ENCODE results near the gene FGA.
"Not testable (repeated sequence)": the region's sequence is repeated elsewhere in the genome, so short reads cannot be mapped to it uniquely, and the experiment has no call there.

The FGA gene

DNA sequence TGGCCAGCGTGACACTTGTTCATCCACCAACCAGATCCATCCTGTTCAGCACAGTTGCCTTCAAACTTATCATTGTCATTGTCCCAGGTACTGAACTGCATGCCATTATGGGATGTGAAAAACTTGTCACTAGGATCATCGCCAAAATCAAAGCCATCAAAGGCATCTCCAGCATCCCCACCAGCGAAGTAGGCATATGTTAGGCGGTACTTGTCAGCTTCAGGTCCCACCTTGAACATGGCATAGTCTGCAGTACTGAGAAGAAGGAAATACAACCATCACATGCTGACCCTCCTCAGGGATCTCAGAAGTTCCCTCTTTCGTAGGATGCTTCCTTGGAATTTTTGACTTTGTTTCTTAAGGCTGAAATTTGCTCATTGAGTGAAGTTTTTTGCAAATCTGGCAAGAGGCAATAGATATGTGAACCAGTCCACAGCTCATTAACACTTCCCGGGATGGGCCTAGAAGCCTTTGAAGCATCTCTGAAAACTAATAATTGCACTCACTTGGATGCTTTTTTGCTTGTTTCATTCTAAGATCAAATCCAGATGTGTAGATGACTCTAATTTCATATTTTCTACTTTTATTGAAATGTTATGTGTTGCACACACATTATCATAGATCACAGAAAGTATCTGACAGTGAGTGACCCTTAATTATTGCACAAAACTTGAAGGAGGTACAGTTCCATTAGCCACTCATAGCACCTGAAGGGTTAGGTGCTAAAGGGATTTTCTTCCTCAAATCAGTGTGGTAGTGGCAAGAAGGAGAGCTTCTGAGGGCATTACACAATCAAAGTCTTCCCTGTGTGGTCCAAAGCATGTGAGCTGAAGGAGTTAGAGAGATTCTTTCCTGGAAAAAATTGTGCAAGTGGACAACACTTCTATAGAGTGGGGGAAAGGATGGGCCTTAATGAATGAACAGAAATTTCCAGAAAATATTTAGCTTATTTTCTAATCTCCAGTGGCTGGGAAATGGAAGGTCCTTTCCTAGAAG is 16.5 kb upstream of the FGA start:
- no peak for DNase-seq

DNA sequence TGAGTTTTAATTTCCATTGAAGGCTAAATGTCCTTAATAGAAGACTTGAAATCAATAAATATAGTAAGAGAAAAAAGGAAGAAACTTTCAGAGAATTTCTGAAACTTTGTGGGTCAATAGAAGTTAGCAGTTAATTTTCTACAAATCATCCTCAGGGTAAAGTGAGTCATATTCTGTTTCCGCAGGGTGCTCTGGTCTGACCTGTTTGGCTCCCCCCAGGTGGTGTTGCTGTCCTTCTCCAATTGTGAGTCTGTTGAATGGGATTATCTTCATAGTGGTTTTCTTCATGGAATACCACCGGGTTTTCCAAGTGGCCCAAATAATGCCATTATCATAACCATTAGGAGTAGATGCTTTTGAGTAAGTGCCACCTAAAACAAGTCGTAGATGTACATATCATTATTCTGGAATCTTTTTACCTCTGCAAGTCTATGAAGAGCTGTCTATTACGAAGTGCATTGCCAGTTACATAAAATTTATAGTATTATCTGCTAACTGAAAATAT is 14.2 kb upstream of the FGA start:
- no peak for DNase-seq

DNA sequence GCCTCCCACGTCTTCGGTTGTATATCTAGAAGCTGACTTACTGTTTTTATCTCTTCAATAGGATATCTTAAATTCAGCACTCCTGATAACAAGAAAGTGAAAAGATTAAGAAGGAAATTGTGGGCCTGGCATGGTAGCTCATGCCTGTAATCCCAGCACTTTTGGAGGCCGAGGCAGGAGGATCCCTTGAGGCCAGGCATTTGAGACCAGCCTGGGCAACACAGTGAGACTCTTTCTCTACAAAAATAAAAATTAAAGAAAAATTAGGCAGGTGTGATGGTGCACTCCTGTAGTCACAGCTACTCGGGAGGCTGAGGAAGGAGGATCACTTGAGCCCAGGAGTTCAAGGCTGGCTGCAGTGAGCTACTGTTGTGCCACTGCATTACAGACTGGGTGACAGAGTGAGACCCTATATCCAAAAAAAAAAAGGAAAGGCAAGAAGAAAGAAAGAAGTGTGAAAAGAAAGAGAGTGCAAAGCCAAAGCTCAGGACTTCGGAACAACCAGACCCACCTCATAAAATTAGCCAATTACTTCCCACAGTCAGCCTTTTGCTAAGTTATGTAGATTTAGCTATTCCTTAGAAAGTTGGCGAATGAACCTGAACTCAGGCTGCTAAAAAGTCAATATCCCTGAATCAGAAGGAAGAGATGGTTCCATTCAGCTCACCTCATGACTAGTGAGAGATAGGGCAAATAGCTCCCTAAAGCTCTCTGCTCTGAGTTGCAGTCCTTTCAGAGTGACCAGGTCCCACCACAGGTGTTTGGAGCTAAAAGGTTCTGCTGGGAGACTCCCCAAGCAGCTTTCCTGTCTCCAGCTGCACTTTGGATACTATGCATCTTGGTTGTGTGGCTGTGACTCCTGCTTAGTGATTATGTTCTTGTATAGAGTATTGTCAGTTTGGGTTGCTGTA is 12.7 kb upstream of the FGA start:
- no peak for DNase-seq

DNA sequence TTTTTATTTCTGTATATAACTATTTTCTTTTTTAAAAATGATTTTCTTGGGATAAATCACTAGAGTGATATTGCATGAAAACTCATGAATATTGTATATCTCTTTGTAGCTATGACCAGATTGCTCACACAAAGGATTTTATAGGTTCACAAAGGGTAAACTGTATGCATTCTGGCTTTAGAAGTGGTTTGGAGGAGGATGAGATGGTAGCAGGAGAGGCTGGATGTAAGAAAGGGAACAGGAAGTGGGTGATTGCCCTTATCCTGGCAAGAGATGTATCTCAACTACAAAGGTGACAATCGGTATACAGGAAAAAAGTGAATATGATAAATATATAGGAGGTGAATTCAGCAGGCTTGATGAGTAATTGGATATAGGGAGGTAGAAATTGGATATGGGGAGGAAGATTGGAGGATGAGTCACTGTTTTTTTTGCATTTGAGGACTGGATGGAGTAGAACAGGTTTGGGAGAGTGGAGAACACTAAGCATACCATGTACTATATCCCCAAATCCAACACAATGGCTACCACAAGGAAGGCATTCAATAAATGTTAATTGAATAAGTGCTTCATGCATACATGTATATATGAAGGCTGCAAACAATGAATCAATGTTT is 12.0 kb upstream of the FGA start:
- no peak for DNase-seq

DNA sequence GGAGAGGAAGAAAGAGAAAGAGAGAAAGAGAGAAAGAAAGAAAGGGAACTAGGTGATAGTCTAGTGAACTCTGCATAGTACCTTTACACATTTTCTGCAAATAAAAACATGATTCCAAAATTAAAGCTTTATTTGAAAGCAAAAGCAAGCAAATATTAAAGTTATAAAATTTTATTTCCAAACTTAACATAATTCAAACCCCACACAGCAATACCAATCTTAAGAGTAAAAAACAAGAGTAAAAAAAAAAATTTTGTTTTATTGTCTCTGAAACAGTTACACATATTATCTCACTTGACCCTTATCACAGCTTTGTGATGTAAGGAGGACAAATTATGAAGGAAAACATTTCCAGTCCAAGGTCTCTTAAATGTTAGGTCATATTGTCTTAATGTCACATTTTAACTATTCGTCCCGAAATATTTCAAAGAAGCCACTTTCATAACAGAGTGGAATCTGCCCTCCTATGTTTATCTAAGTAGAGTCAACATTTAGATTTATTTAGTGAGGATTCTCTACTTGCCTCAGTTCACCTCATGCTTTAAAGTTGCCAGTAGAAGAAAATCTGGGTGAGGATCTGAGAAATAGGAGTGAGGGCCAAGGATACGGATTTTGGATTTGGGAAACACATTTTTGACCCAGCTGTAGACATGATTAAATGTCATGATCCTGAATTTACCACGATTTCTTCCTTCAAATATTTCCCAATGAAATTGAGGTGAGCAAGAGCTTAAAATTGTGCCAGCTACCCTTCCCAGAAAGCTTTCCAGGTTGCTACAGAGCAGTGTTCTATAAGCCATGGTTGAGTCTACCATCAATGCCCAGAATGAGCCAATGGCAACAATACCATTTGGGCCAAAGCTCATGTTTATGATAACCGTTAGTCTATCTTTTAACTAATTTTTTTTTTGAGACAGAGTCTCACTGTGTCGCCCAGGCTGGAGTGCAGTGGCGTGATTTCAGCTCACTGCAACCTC is 7.5 kb upstream of the FGA start:
- no peak for DNase-seq

DNA sequence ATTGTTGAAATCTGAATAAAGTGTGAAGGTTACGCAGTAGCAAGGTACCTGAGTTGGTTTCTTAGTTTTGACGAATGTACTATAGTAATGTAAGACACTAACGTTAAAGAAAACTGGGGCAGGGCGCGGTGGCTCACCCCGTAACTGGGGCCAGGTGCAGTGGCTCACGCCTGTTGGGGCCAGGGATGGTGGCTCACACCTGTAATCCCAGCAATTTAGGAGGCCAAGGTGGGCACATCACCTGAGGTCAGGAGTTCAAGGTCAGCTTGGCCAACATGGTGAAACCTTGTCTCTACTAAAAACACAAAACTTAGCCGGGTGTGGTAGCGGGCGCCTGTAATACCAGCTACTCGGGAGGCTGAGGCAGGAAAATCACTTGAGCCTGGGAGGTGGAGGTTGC is 6.7 kb upstream of the FGA start:
- not testable (repeated sequence) for DNase-seq

DNA sequence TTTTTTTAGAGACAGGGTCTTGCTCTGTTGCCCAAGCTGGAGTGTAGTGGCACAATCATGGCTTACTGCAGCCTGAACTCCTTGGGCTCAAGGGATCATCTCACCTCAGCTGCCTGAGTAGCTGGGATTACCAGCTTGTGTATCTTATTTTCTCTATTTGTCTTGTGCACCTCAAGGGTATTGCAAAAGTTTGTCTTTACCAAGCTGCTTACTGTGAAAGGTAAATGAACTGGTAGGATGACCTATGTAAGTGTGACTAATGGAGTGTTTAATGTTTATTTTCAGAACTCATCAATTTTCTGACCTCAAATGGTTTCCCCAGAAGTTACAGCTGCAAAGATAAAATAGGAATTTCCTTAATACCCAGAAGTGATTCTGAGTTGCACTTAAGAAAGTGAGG is 5.3 kb upstream of the FGA start:
- no peak for DNase-seq

DNA sequence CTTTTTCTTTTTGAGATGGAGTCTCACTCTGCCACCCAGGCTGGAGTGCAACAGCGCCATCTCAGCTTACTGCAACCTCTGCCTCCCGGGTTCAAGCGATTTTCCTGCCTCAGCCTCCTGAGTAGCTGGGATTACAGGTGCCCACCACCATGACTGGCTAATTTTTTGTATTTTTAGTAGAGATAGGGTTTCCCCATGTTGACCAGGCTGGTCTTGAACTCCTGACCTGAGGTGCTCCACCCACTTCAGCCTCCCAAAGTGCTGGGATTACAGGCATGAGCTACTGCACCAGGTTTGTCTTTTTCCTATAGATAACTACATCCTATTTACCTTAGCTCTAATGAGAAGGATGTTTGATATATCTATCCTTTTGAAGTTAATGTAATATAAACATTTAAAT is 3.8 kb upstream of the FGA start:
- DNase-seq, result not testable (repeated sequence)

DNA sequence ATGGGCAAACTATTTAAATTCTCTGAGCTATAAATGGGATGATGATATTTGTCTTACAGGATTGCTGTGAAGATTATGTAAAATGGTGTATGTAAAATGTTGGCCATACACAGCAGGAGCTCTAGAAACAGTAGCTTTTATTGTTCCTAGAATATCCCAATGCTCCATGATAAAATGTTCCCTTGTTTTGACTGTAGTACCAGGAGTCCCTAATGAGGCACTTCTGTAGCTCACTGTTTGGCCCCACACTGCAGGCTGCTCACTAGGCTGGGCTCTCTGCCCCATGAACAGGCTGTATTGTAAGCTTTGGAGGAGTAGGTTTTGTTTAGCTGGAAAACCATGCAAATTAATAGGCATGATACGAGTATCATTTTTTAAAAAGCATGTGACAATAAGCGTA is 3.3 kb upstream of the FGA start:
- DNase-seq, result no peak

DNA sequence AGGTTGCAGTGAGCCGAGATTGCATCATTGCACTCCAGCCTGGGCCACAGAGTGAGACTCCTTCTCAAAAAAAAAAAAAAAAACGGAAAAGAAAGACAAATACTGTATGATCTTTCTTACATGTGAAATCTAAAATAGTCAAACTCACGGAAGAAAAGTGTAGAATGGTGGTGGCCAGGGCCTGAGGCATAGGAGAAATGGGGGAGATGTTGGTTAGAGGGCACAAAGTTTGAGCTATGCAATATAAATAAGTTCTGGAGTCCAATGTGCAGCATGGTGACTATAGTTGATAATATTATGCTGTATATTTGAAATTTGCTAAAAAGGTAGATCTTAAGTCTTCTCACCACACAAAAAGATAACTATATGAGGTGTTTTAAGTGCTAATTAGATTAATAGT is 1.3 kb upstream of the FGA start:
- no peak for DNase-seq

DNA sequence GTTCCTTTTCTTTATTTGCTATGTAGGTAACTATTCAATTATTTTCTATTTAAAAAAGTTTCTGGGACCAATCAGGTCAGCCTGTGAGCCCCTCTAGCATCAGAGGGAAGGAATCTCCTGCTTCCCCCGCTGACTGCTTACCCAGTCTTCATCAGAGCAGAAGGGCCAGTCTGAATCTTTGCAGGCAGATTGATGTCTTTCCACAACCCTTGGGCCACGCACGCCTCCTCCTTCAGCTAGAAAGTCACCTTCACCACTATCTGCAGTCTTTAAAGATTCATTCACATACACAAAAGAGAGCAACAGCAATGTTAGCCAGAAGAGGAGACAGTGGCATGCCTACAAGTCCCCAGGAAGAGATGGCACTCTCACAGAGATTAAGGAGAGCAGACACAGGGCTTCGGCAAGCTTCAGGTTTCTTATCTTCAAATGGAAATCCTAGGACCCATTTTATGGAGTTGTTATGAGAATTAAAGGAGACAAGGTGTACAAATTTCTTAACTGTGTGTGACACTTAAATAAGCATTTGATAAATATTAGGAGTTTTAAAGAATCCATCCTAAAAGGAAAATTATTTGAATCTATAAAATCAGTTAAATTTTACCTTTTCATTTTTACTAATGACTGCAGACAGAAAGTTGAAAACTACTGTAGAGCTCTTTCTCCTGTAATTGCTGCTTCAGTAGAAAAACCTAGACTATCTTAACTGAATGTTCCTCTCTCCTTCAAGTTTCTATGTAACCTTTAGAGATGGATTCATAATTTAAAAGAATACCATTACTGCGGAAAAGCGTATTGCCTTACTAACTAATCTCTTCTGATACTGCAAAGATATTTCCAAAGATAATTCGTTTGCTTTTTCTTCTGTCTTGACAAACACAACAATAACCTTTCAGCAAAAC is 995 bp downstream of the FGA start:
- no peak for DNase-seq

DNA sequence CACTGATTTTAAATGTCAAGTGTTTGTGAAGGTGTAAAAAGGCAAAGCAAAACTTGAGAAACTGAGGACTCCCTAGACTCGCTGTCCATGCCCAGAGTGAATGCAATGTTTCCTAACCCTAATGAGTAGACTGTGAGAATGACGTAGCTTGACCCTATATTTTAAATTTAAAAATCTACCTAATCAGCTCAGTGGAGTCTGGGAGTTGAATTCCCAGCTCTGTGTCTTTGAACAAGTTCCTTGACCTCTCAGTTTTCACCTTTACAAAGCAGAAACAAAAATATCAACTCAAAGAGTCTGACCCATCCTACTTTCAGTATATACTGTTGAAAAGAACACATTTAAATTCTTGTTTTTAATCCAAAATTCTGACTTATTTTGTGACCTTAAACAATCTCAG is 2.3 kb downstream of the FGA start:
- DNase-seq, result no peak

DNA sequence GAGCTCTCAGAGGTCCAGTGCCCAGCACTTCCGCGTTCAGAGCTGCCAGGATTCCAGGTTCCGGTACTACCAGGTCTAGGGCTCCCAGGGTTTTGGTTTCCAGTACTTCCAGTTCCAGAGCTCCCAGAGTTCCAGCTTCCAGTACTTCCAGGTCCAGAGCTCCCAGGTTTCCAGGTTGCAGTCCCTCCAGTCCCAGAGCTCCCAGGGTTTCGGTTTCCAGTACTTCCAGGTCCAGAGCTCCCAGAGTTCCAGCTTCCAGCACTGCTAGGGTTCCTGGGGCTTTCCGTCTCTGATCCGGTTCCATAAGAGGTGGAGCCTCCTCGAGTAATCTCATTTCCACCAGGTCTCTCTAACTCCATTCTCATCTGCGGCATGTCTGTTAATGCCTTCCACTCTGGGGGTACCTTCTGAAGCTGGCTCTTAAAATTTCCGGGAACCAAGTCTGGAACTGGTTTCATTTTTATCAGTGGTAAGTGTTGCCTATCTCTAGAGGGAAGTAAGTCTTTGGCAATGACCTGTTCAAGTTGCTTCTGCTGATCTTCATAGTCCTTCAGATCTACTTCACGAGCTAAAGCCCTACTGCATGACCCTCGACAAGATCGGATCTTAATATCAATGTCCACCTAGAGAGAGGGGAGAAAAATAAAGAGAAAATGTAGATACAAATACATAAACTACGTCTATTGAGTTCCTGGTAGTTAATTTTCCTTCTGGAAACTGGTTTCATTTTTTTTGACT is 4.1 kb downstream of the FGA start:
- no peak for DNase-seq

DNA sequence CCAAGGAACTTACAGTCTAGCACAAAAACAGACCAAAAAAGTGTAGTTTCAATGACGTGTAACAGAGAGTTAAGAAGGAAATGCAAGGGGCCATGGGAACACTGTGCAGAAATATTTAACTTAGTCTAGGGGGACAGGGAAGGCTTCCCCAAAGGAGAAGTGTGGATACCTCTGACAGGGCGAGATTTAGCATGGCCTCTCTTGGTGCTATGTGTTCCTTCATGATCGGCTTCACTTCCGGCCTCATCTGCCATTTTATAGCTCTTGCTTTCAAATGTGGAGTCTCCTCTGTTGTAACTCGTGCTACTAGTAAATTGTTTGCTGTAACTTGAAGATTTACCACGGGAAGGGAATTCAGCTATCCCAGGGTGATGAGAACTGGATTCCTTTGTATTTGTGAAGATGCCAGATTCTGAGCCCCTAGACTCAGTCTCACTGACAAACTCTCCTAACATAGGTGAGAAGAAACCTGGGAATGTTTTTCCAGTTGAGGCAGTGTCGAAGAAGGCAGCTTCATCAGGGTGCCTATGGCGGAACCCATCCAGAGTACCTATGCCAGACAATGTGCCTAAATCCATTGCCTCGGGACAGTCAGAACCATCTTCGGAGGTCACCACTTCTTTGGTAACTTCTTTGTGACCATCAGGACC is 5.0 kb downstream of the FGA start:
- DNase-seq, result no peak

DNA sequence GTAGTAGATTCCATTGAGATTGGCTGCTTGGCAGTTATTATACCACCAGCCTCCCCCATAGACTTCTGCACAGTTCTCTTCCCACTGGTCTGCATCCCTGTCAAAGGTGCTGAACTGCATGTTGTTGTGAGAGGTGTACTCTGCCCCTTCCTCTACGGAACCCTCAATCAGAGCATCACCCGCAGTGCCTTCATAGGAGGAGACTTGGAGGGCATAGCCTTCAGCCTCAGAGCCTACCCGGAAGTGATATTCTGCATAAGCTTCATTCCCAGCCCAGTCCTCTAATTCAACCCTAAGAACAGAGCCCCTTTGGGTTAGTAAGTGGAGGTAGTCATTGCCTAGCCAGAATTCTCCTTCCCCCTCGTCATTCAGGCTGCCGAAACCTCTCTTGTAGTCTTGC is 6.3 kb downstream of the FGA start:
- no peak for DNase-seq

DNA sequence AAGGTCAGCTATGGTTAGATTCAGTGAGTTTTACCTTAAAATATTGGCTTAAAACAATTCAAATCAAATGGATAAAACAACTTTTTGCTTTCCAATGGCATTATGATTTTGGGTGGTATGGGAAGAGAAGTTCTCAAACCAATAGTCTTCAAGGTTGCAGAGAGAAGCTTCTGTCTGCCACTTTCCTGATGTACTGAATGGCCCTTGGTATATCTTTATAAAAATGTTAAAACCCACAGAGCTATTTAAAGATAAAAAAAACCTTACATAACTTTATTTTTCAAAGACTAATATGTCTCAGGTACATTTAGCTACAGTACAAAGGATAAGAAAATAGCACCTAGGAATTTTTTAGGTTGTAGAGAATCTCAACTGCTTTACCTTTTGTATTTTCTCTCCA is 6.9 kb downstream of the FGA start:
- no peak for DNase-seq

DNA sequence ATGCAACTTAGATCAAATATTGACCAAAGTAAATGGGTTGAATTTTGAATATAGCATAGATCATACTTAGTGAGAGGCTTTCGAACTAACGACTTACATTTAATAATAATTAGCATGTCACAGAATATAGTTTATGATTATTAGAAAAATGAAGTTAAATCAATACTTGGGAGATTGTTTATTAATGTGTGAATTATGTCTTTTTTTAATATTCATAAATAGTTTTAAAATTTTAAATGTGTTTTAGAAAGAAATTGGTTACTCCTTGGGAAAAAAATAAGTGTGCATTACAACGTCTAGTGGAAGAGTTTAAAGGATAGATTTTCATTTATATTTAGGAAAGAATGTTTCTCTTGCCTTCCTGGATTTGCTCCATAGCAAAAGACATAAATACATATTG is 7.3 kb downstream of the FGA start:
- no peak for DNase-seq

DNA sequence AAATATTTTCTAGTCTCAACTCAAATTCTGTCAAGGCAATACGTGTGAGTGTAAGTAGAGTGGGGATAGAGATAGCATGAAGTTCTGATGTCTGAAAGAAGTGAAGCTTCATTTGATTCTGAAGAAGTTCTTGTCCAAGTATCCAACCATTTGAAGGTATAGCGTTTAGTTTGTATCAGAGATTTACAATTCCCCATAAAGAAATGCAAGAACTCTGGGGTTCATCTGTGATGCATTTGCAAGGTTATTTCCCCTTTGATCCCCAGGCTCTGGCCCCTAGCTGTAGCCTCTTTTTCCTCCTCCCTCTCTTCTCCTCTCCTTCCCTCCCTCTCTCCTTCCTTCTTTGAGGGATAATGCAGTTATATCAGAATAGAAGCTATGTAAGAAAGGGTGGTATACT is 7.8 kb downstream of the FGA start:
- DNase-seq, result no peak

DNA sequence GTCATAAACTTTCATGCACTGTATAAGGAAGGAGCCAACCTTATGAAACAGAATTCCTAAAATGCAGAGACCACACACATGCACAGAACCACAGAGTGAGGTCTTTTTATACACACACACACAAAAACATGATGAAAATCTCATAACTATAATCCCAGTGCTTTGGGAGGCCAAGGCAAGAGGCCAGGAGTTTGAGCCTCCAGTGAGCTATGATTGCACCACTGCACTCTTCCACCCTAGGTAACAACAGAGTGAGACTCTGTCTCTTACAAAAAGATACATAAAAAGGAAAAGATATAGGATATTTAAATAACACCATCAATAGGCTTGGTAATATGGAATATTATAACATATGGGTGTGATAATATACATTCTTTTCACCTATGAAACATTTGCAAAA is 10.6 kb downstream of the FGA start:
- DNase-seq, result no peak

DNA sequence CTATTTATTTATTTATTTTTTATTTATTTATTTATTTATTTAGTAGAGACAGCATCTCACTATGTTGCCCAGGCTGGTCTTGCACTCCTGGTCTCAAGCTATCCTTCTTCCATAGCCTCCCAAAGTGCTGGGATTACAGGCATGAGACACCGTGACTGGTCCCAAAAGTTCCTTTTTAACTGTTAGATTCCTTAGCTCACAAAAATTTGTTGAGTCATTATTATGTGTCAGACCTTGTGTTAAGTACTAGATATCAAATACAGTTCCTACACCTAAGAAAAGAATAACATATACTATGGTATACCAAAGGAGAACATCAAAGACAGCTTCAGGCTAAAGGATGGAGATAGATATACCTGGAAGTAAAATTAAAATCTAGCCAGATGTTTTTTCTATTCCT is 11.6 kb downstream of the FGA start:
- no peak for DNase-seq

All from 8988T (cell line).